ENCODE data around the gene ZBTB8A. TPM values are rescaled to one million over a fixed set of nuclear protein-coding genes. Genes with fewer than 3 reads are reported as not detected.

Gene ZBTB8A
- total RNA-seq, 2 experiments from 2014 or later = 0.29 to 0.54 TPM

- no peaks in the 10 kb centered on the region for H3K4me1 ChIP-seq (ENCODE audit: insufficient read depth, low read length, poor library complexity, severe bottlenecking)
- ChIA-PET POLR2A (interaction anchor here (0.7 kb wide), 1 partner anchor 156 kb away, joined by 4 read pairs; no protein-coding TSS in a partner anchor), CTCF (ENCODE audit: unreplicated experiment) (no interaction called here)
- no peak for TF ChIP-seq CTCF (conservative IDR thresholded peaks at IDR 0.05; ENCODE audit: low read length)
- TF ChIP-seq EZH2phosphoT487 (IDR thresholded peaks at IDR 0.05; ENCODE audit: borderline replicate concordance, low read depth, low read length) = no peak
- no peaks in the 10 kb centered on the region for H3K9me2 ChIP-seq (ENCODE audit: insufficient read depth, low read length)
- no peaks in the 10 kb centered on the region for H3K9me3 ChIP-seq (ENCODE audit: low read length)
- DNase-seq (ENCODE audit: low spot score) = no peak
- H2AFZ ChIP-seq (ENCODE audit: low read length) = no peak overlapping the region
- H3K36me3 ChIP-seq (ENCODE audit: insufficient read depth, low read length) = no peaks in the 10 kb centered on the region
- no TSS peak for BruUV-seq (replicated peaks)
- H4K20me1 ChIP-seq (ENCODE audit: insufficient read depth, low read length) = no peaks in the 10 kb centered on the region
- H3K4me3 ChIP-seq (ENCODE audit: low read depth, low read length, poor library complexity, severe bottlenecking) = no peak overlapping the region
- no peaks in the 10 kb centered on the region for H3K79me2 ChIP-seq (ENCODE audit: insufficient read depth, low read depth, low read length)
- no peak overlapping the region for H3K27ac ChIP-seq (ENCODE audit: low read depth, low read length, poor library complexity, severe bottlenecking)
- intact Hi-C loops (cut with micrococcal nuclease; ENCODE audit: unreplicated experiment) = no loop called here
- H3K4me2 ChIP-seq (ENCODE audit: low read length) = no peak overlapping the region
Observed at GRCh38 chr1:32613472-32613871, 74.2 kb downstream of the ZBTB8A start.

DNA sequence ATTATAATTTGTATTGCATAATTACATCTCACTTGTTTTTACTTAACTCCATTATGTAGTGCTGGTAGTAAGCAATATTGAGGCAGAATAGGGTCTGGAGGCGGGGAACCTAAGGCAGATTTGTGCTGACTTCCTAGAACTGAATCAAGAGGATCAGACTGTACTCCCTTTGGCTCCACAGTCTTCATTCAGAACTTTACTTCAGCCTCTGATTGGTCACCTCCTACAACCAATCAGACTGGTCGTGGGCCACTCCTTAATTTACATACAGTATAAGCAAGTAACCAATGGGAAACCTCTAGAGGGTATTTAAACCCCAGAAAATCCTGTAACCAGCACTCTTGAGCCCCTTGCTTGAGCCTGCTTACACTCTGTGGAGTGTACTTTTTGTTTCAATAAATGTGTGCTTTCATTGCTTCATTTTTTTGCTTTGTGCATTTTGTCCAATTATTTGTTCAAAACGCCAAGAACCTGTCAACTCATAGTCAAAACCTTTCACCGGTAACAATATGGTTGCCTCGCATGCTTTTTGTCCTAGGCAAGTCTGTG, 79.5 kb downstream of the ZBTB8A start:
- no peaks in the 10 kb centered on the region for H3K79me2 ChIP-seq (ENCODE audit: insufficient read depth, low read depth, low read length)
- CTCF ChIA-PET (ENCODE audit: unreplicated experiment) = no interaction called here

More for the DNA sequence above, 79.5 kb downstream of the ZBTB8A start:
- Histone ChIP-seq H2AFZ (ENCODE audit: low read length) (no peak overlapping the region), H3K9me2 (ENCODE audit: insufficient read depth, low read length) (no peaks in the 10 kb centered on the region), H3K9me3 (ENCODE audit: low read length) (no peaks in the 10 kb centered on the region), H3K4me3 (ENCODE audit: low read depth, low read length, poor library complexity, severe bottlenecking) (no peak overlapping the region), H4K20me1 (ENCODE audit: insufficient read depth, low read length) (no peaks in the 10 kb centered on the region), H3K4me1 (ENCODE audit: insufficient read depth, low read length, poor library complexity, severe bottlenecking) (peaks cover 12% of the 10 kb centered on the region), H3K4me2 (ENCODE audit: low read length) (no peak overlapping the region), H3K27ac (ENCODE audit: low read depth, low read length, poor library complexity, severe bottlenecking) (no peak overlapping the region), H3K36me3 (ENCODE audit: insufficient read depth, low read length) (peaks cover 50% of the 10 kb centered on the region)
- DNase-seq (ENCODE audit: low spot score) = no peak
- no peak for TF ChIP-seq EZH2phosphoT487 (IDR thresholded peaks at IDR 0.05; ENCODE audit: borderline replicate concordance, low read depth, low read length)
- no peak for TF ChIP-seq CTCF (conservative IDR thresholded peaks at IDR 0.05; ENCODE audit: low read length)
- no TSS peak for BruUV-seq (replicated peaks)
- POLR2A ChIA-PET = no interaction called here
- intact Hi-C loops (cut with micrococcal nuclease; ENCODE audit: unreplicated experiment) = no loop called here
